Left lobe of liver (tissue), 2 donors: Measurements from ENCODE around the gene PDX1. TPM values are rescaled to one million over a fixed set of nuclear protein-coding genes. Genes with fewer than 3 reads are reported as not detected.
"Not testable (repeated sequence)": the region's sequence is repeated elsewhere in the genome, so short reads cannot be mapped to it uniquely, and the experiment has no call there.

Source experiments
- ATAC-seq: fragments of 200-7000 bp; cut with Tn5 transposase; one replicate; pipeline ENCODE4 v1.9.1; 2020; ENCODE audit warnings: mild to moderate bottlenecking, moderate library complexity
- DNase-seq: peaks from one replicate; pipeline ENCODE4 v3.0.0-alpha.2; 2020; ENCODE audit warnings: low spot score
- total RNA-seq: library from RNA; stranded (reverse); gene quantifications from one replicate; pipeline ENCODE4 v1.2.1, GENCODE V29; 2021
- donor health status: DM: no; HTN: no; CAD: no; lungs with moderate emphysema.
- donor health status: DM: no; HTN: yes; CAD: no.

Gene PDX1
- total RNA-seq, 1 donor from 2014 or later, result 0.70 TPM

- ATAC-seq (peak; percentile 69), DNase-seq (peak; percentile 74)
Observed at GRCh38 chr13:27954406-27954851, 34.6 kb downstream of the PDX1 start.

- ATAC-seq (no peak), DNase-seq (no peak)
Observed at GRCh38 chr13:27955014-27955591, 35.3 kb downstream of the PDX1 start.

GRCh38 chr13:27956576-27957300 lies 36.9 kb downstream of the PDX1 start:
- ATAC-seq (no peak), DNase-seq (no peak)

GRCh38 chr13:27959976-27960361 lies 40.2 kb downstream of the PDX1 start:
- ATAC-seq (no peak), DNase-seq (no peak)

- ATAC-seq, result peak; percentile 90
Observed at GRCh38 chr13:27960362-27961226, 40.8 kb downstream of the PDX1 start.

GRCh38 chr13:27961227-27962085 lies 41.7 kb downstream of the PDX1 start:
- DNase-seq, result no peak
- no peak for ATAC-seq

More at GRCh38 chr13:27960362-27961226, 40.8 kb downstream of the PDX1 start:
- peak; percentile 90 for DNase-seq

GRCh38 chr13:27962128-27962841 lies 42.5 kb downstream of the PDX1 start:
- DNase-seq (no peak), ATAC-seq (no peak)

- DNase-seq, result no peak
- no peak for ATAC-seq
Observed at GRCh38 chr13:27962982-27963381, 43.2 kb downstream of the PDX1 start.

- ATAC-seq (no peak), DNase-seq (no peak)
Observed at GRCh38 chr13:27963491-27963890, 43.7 kb downstream of the PDX1 start.

- DNase-seq, ATAC-seq: not testable (repeated sequence)
Observed at GRCh38 chr13:27964206-27964605, 44.4 kb downstream of the PDX1 start.

- DNase-seq (no peak), ATAC-seq (no peak)
Observed at GRCh38 chr13:27964741-27965323, 45.0 kb downstream of the PDX1 start.

- no peak for ATAC-seq
- no peak for DNase-seq
Observed at GRCh38 chr13:27965343-27965739, 45.5 kb downstream of the PDX1 start.

- no peak for DNase-seq
Observed at GRCh38 chr13:27965740-27966640, 46.2 kb downstream of the PDX1 start.

GRCh38 chr13:27966641-27967202 lies 46.9 kb downstream of the PDX1 start:
- DNase-seq (no peak), ATAC-seq (no peak)

More at GRCh38 chr13:27965740-27966640, 46.2 kb downstream of the PDX1 start:
- no peak for ATAC-seq

GRCh38 chr13:27967203-27967735 lies 47.5 kb downstream of the PDX1 start:
- DNase-seq, result no peak
- ATAC-seq, result no peak

- no peak for DNase-seq
- no peak for ATAC-seq
Observed at GRCh38 chr13:27967736-27968315, 48.0 kb downstream of the PDX1 start.

GRCh38 chr13:27968316-27969081 lies 48.7 kb downstream of the PDX1 start:
- peak; percentile 50 for ATAC-seq

More at GRCh38 chr13:27968316-27969081, 48.7 kb downstream of the PDX1 start:
- DNase-seq, result no peak
